ENCODE results near the gene SLC1A3. TPM values are rescaled to one million over a fixed set of nuclear protein-coding genes. Genes with fewer than 3 reads are reported as not detected.

Gene SLC1A3
- total RNA-seq, 1 donor from 2014 or later: 0.25 TPM

- no peak for TF ChIP-seq CTCF (IDR thresholded peaks at IDR 0.05; ENCODE audit: insufficient read depth, low read length, poor library complexity, severe bottlenecking)
- H3K4me3 ChIP-seq (ENCODE audit: low read depth, low read length): no peak overlapping the region
- no peaks in the 10 kb centered on the region for H3K36me3 ChIP-seq (ENCODE audit: control insufficient read depth, insufficient read depth, low read length)
- no peaks in the 10 kb centered on the region for H3K27me3 ChIP-seq (ENCODE audit: control insufficient read depth, insufficient read depth, low read length)
- DNase-seq (ENCODE audit: low read depth): no peak
Observed at GRCh38 chr5:36726317-36726716, 119.9 kb downstream of the SLC1A3 start.

GRCh38 chr5:36726767-36727166 lies 120.4 kb downstream of the SLC1A3 start:
- no peak for DNase-seq (ENCODE audit: low read depth)
- Histone ChIP-seq H3K27me3 (ENCODE audit: control insufficient read depth, insufficient read depth, low read length) (no peaks in the 10 kb centered on the region), H3K4me3 (ENCODE audit: low read depth, low read length) (no peak overlapping the region), H3K36me3 (ENCODE audit: control insufficient read depth, insufficient read depth, low read length) (no peaks in the 10 kb centered on the region)
- TF ChIP-seq CTCF (IDR thresholded peaks at IDR 0.05; ENCODE audit: insufficient read depth, low read length, poor library complexity, severe bottlenecking): no peak

GRCh38 chr5:36728697-36729543 lies 122.5 kb downstream of the SLC1A3 start:
- Histone ChIP-seq H3K36me3 (ENCODE audit: control insufficient read depth, insufficient read depth, low read length) (no peaks in the 10 kb centered on the region), H3K4me3 (ENCODE audit: low read depth, low read length) (no peak overlapping the region), H3K27me3 (ENCODE audit: control insufficient read depth, insufficient read depth, low read length) (no peaks in the 10 kb centered on the region)
- peak; percentile 66 for TF ChIP-seq CTCF (IDR thresholded peaks at IDR 0.05; ENCODE audit: insufficient read depth, low read length, poor library complexity, severe bottlenecking)
- DNase-seq (ENCODE audit: low read depth): peak; percentile 23

GRCh38 chr5:36730537-36731216 lies 124.3 kb downstream of the SLC1A3 start:
- no peaks in the 10 kb centered on the region for H3K27me3 ChIP-seq (ENCODE audit: control insufficient read depth, insufficient read depth, low read length)
- TF ChIP-seq CTCF (IDR thresholded peaks at IDR 0.05; ENCODE audit: insufficient read depth, low read length, poor library complexity, severe bottlenecking): no peak
- no peak overlapping the region for H3K4me3 ChIP-seq (ENCODE audit: low read depth, low read length)
- H3K36me3 ChIP-seq (ENCODE audit: control insufficient read depth, insufficient read depth, low read length): no peaks in the 10 kb centered on the region
- no peak for DNase-seq (ENCODE audit: low read depth)

GRCh38 chr5:36733183-36733582 lies 126.8 kb downstream of the SLC1A3 start:
- H3K36me3 ChIP-seq (ENCODE audit: control insufficient read depth, insufficient read depth, low read length): no peaks in the 10 kb centered on the region
- TF ChIP-seq CTCF (IDR thresholded peaks at IDR 0.05; ENCODE audit: insufficient read depth, low read length, poor library complexity, severe bottlenecking): no peak
- no peak for DNase-seq (ENCODE audit: low read depth)
- H3K27me3 ChIP-seq (ENCODE audit: control insufficient read depth, insufficient read depth, low read length): no peaks in the 10 kb centered on the region
- H3K4me3 ChIP-seq (ENCODE audit: low read depth, low read length): no peak overlapping the region

Measured in kidney epithelial cell (primary cell).